Naive thymus-derived CD4-positive, alpha-beta T cell (primary cell): ENCODE measurements around the gene SLC46A1. TPM values are rescaled to one million over a fixed set of nuclear protein-coding genes. Genes with fewer than 3 reads are reported as not detected.
A peak's percentile ranks its signal among the peaks of the same experiment; 100 is the strongest.
"Not testable (repeated sequence)": the region's sequence is repeated elsewhere in the genome, so short reads cannot be mapped to it uniquely, and the experiment has no call there.

Experiments used
- ATAC-seq: fragments of 150-1000 bp; cut with Tn5 transposase; 2 replicates; pipeline ENCODE4 v1.10.0; 2021; ENCODE audit warnings: mild to moderate bottlenecking, moderate library complexity
- CTCF ChIA-PET: fragments of 350-600 bp; sonication (Branson Sonifier 250); formaldehyde crosslinking; loops from one replicate; lab custom pipeline; 2021; ENCODE audit warnings: antibody characterized with exemption; lab: Charles Lee
- POLR2A ChIA-PET: fragments of 350-600 bp; sonication (Branson Sonifier 250); formaldehyde crosslinking; loops from one replicate; lab custom pipeline; 2021; ENCODE audit warnings: antibody characterized with exemption, inconsistent platforms; lab: Charles Lee
- DNase-seq, 9 donors: peaks; one replicate each; pipeline versions ENCODE4 v3.0.0 to v3.0.0-alpha.2; 2020 to 2022; ENCODE audit warnings: mixed read lengths in 1 of 9
- H3K27ac ChIP-seq: one replicate; pipeline ENCODE4 v1.7.0; 2013; ENCODE audit warnings: mild to moderate bottlenecking, low read depth, low read length, moderate library complexity
- H3K27me3 ChIP-seq, 2 donors: one replicate each; pipeline ENCODE4 v1.7.0; 2013; ENCODE audit warnings: low read length in 2 of 2, mild to moderate bottlenecking in 2 of 2, moderate library complexity in 2 of 2; ENCODE audit not compliant: control insufficient read depth in 2 of 2, insufficient read depth in 2 of 2
- H3K36me3 ChIP-seq, 3 experiments: 1 replicate in 2 of 3; 2 replicates in 1 of 3; pipeline ENCODE4 v1.7.0; 2013; ENCODE audit warnings: low read length in 3 of 3, mild to moderate bottlenecking in 3 of 3, moderate library complexity in 1 of 3; ENCODE audit not compliant: insufficient read depth in 3 of 3, control insufficient read depth in 2 of 3
- H3K4me1 ChIP-seq, 2 donors: one replicate each; pipeline ENCODE4 v1.7.0; 2013; ENCODE audit warnings: low read length in 2 of 2, mild to moderate bottlenecking in 2 of 2, moderate library complexity in 1 of 2; ENCODE audit not compliant: control insufficient read depth in 2 of 2, insufficient read depth in 2 of 2
- H3K4me3 ChIP-seq: 2 replicates; pipeline ENCODE4 v1.7.0; 2013; ENCODE audit warnings: mild to moderate bottlenecking, low read length
- H3K9me3 ChIP-seq, 3 experiments: 1 replicate in 2 of 3; 2 replicates in 1 of 3; pipeline ENCODE4 v1.7.0; 2013; ENCODE audit warnings: low read length in 3 of 3; ENCODE audit not compliant: control insufficient read depth in 2 of 3
- H3K27ac Mint-ChIP-seq, 9 donors: one replicate each; pipeline ENCODE4 v1.8.0; 2020 to 2022; ENCODE audit warnings: mixed read lengths in 9 of 9, mild to moderate bottlenecking in 8 of 9, moderate library complexity in 5 of 9, inconsistent platforms in 2 of 9
- H3K27me3 Mint-ChIP-seq, 5 donors: one replicate each; pipeline ENCODE4 v1.8.0; 2021 to 2022; ENCODE audit warnings: mixed read lengths in 5 of 5, mild to moderate bottlenecking in 1 of 5
- H3K36me3 Mint-ChIP-seq, 5 donors: one replicate each; pipeline ENCODE4 v1.8.0; 2020 to 2022; ENCODE audit warnings: mixed read lengths in 5 of 5, mild to moderate bottlenecking in 3 of 5, inconsistent platforms in 1 of 5
- H3K4me1 Mint-ChIP-seq, 7 donors: one replicate each; pipeline ENCODE4 v1.8.0; 2020 to 2022; ENCODE audit warnings: mixed read lengths in 7 of 7, mild to moderate bottlenecking in 3 of 7, inconsistent platforms in 1 of 7
- H3K4me3 Mint-ChIP-seq, 10 donors: one replicate each; pipeline ENCODE4 v1.8.0; 2020 to 2022; ENCODE audit warnings: mild to moderate bottlenecking in 10 of 10, mixed read lengths in 10 of 10, moderate library complexity in 6 of 10, inconsistent platforms in 2 of 10
- H3K9me3 Mint-ChIP-seq, 11 donors: one replicate each; pipeline ENCODE4 v1.8.0; 2020 to 2022; ENCODE audit warnings: mixed read lengths in 11 of 11, mild to moderate bottlenecking in 4 of 11, inconsistent platforms in 1 of 11, moderate library complexity in 1 of 11
- intact Hi-C, 2 donors: fragments of 100-400 bp; cut with micrococcal nuclease; formaldehyde crosslinking; loops; one replicate each; pipeline ENCODE4 v1.15.1; 2023
- polyA plus RNA-seq, 2 donors: library from polyadenylated mRNA; unstranded; fragments of 300-500 nt; fragmentation: Illumina TruSeq; gene quantifications; one replicate each; pipeline ENCODE4 v1.2.3, GENCODE V29; 2021
- total RNA-seq, 6 experiments: library from RNA in 5 of 6; stranded (reverse) in 5 of 6; gene quantifications; 1 replicate in 5 of 6; 2 replicates in 1 of 6; pipeline ENCODE4 v1.2.3 and lab custom pipeline; 2021 to 2026

SLC46A1 gene
- total RNA-seq (1 to 10 TPM; 1.9 to 5.1 (median 3.6) TPM), polyA plus RNA-seq (1 to 10 TPM; 1.8 to 3.3 TPM), total RNA-seq (lab: John Stamatoyannopoulos, UW) (6.2 reads per million, percentile 27 among the genes with 10 or more reads in this experiment)

DNA sequence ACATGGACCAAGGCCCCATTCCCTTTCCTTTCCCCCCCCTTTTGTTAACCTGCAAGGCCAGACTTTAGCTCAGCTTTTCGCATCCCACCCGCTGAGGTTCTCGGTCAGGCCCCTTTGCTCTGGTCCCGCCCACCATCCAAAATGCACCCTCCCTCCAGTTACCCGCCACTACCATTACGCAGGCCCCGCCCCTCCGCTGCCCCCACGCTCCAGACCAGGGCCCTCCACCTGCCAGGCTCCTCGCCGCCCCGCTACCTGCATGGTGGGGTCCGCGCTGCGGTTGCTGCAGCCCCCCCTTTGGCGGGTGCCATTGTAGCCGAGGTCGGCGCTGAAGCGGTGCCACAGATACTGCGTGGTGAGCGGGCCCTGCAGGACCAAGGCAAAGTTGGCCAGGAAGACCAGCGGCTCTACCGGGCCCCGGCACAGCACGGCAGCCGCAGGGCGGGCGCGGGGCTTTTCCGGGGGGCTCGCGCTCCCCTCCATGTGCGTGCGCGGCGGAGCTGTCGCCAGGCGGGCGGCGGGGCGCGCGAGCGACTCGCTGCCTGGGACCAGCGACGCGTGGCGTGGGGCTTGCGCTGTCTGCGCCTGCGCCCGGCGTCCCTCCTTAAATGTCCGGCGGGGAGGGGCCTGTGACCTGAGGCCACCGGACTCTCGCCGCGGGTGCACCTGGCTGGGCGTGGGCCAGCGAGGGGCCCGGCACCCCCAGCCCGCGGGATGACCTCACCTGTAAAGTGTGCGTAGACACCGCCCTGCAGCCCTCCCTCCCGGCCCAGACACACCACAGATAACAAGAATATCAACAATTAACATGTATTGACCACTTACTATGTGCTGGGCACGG lies at the start of gene SLC46A1:
Gene SLC46A1, minus strand, starts transcription at position 581 of the 841 bp plus-strand sequence. Its CDS starts 98 bp downstream, at position 483.
- Mint-ChIP-seq H3K27me3 (peaks cover 0 to 24% (median 8%) of the 10 kb centered on the region in 5 donors), H3K4me1 (peaks cover 4 to 18% (median 13%) of the 10 kb centered on the region in 7 donors), H3K27ac (peak within 1 kb of the TSS in 5 of 9 donors; percentile 48 to 81 (median 68)), H3K36me3 (no peaks in the 10 kb centered on the region), H3K4me3 (peak within 1 kb of the TSS; percentile 80 to 88 (median 83)), H3K9me3 (no peaks in the 10 kb centered on the region)
- peak; percentile 70 for ATAC-seq
- peak in 7 of 9 donors; percentile 21 to 69 (median 30) for DNase-seq
- H3K9me3 ChIP-seq, result no peaks in the 10 kb centered on the region
- H3K27me3 ChIP-seq, result no peaks in the 10 kb centered on the region
- H3K4me3 ChIP-seq, result peak within 1 kb of the TSS; percentile 27
- peaks cover 0 to 9% of the 10 kb centered on the region in 2 donors for H3K4me1 ChIP-seq
- ChIA-PET POLR2A (interaction anchor here (1.1 kb wide), 1 partner anchor 48 kb away, joined by 5 read pairs; no protein-coding TSS in a partner anchor), CTCF (interaction anchor here (4.0 kb wide), 1 partner anchor 11 kb away, joined by 15 read pairs; no protein-coding TSS in a partner anchor)
- intact Hi-C loops, result loop anchor here in 1 of 2 donors (5.0 kb wide), 1 partner anchor 34 kb away; the partner anchor contains the start of genes SARM1 and VTN
- H3K36me3 ChIP-seq, result no peaks in the 10 kb centered on the region
- H3K27ac ChIP-seq, result peak within 1 kb of the TSS; percentile 52

DNA sequence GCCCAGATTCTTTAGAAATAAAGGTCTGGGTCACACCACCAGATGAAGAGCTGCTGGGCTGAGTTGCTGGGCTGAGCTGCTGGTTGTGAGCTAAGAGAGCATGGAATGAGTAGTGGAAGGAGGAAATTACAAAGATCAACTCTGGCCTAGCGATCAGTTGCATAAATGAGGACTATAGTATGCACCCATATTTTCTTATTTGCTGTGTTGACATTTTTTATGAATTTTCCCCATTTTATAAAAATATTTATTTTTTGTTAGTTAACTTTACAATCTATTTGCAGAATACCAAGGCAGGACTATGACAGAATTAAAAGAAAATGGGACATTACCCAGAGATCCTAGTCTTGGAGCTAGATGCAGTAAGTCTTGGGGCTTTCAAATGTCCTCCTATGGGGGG lies 43.8 kb upstream of the SLC46A1 start:
- Histone ChIP-seq H3K36me3 (no peaks in the 10 kb centered on the region), H3K27ac (no peak overlapping the region), H3K9me3 (no peaks in the 10 kb centered on the region), H3K27me3 (no peaks in the 10 kb centered on the region), H3K4me1 (no peaks in the 10 kb centered on the region), H3K4me3 (no peak overlapping the region)
- H3K9me3 Mint-ChIP-seq, result peaks cover 0 to 9% (median 0%) of the 10 kb centered on the region in 11 donors
- ATAC-seq (no peak), DNase-seq (no peak)
- POLR2A ChIA-PET, result no interaction called here
- H3K27me3 Mint-ChIP-seq, result peaks cover 0 to 44% (median 7%) of the 10 kb centered on the region in 5 donors
- intact Hi-C loops, result no loop called here
- peaks cover 0 to 2% (median 0%) of the 10 kb centered on the region in 7 donors for H3K4me1 Mint-ChIP-seq
- H3K36me3 Mint-ChIP-seq, result peaks cover 0 to 6% (median 0%) of the 10 kb centered on the region in 5 donors
- H3K4me3 Mint-ChIP-seq, result no peak overlapping the region
- CTCF ChIA-PET, result interaction anchor here (0.6 kb wide), 1 partner anchor 10 kb away, joined by 6 read pairs; no protein-coding TSS in a partner anchor
- no peak overlapping the region for H3K27ac Mint-ChIP-seq

DNA sequence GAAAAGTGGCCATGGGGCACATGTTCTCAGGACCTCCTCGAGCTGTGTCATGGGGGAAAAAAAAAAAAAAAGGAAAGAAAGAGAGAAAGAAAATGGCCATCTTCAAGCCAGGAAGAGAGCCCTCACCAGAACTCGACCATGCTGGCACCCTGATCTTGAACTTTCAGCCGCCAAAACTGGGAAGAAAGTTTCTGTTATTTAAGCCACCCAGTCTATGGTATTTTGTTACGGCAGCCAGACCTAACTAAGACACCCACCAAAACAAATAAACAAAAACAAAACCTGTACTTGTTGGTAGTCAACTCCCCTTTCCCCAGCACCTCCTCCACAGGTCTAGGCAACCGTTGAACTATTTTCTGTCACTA lies 41.4 kb upstream of the SLC46A1 start:
- intact Hi-C loops, result no loop called here
- peaks cover 0 to 7% (median 0%) of the 10 kb centered on the region in 11 donors for H3K9me3 Mint-ChIP-seq
- Histone ChIP-seq H3K27me3 (no peaks in the 10 kb centered on the region), H3K4me1 (no peaks in the 10 kb centered on the region), H3K36me3 (no peaks in the 10 kb centered on the region), H3K27ac (no peak overlapping the region), H3K9me3 (no peaks in the 10 kb centered on the region), H3K4me3 (no peak overlapping the region)
- H3K27me3 Mint-ChIP-seq, result peaks cover under 1 to 38% (median 5%) of the 10 kb centered on the region in 5 donors
- H3K4me3 Mint-ChIP-seq, result no peak overlapping the region
- CTCF ChIA-PET, result no interaction called here
- peaks cover 0 to 6% (median 0%) of the 10 kb centered on the region in 5 donors for H3K36me3 Mint-ChIP-seq
- ATAC-seq (no peak), DNase-seq (no peak)
- H3K4me1 Mint-ChIP-seq, result peaks cover 0 to 2% (median 0%) of the 10 kb centered on the region in 7 donors
- POLR2A ChIA-PET, result no interaction called here
- no peak overlapping the region for H3K27ac Mint-ChIP-seq

DNA sequence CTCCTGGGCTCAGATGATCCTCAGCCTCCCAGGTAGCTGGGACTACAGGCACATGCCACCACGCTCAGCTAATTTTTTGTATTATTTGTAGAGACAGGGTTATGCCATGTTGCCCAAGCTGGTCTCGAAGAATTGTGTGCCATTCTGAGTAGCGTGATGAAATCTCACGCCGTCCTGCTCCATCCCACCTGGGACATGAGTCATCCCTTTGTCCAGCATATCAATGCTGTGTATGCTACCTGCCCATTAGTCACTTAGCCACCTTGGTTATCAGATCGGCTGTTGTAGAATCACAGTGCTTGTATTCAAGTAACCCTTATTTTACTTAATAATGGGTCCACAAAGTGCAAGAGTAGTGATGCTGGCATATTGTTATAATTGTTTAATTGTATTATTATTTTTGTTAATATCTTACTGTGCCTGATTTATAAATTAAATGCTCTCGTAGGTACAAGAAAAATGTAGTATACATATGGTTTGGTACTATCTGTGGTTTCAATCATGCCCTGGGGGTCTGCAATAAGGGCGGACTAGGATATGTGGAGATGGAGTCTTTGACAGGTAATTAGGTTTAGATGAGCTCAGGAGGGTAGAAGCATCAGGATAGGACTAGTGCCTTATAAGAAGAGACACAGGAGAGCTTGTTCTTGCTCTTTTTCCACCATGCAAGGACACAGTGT lies 40.8 kb upstream of the SLC46A1 start:
- no peak overlapping the region for H3K27ac Mint-ChIP-seq
- peaks cover 2 to 41% (median 6%) of the 10 kb centered on the region in 5 donors for H3K27me3 Mint-ChIP-seq
- H3K9me3 ChIP-seq, result no peaks in the 10 kb centered on the region
- no peaks in the 10 kb centered on the region for H3K27me3 ChIP-seq
- DNase-seq (no peak), ATAC-seq (no peak)
- peaks cover 0 to 12% (median 1%) of the 10 kb centered on the region in 11 donors for H3K9me3 Mint-ChIP-seq
- H3K4me3 ChIP-seq, result no peak overlapping the region
- ChIA-PET POLR2A (no interaction called here), CTCF (no interaction called here)
- no peak overlapping the region for H3K4me3 Mint-ChIP-seq
- H3K36me3 ChIP-seq, result no peaks in the 10 kb centered on the region
- H3K36me3 Mint-ChIP-seq, result peaks cover 0 to 6% (median 0%) of the 10 kb centered on the region in 5 donors
- peaks cover 0 to 2% (median 0%) of the 10 kb centered on the region in 7 donors for H3K4me1 Mint-ChIP-seq
- H3K4me1 ChIP-seq, result no peaks in the 10 kb centered on the region
- no peak overlapping the region for H3K27ac ChIP-seq
- intact Hi-C loops, result no loop called here

DNA sequence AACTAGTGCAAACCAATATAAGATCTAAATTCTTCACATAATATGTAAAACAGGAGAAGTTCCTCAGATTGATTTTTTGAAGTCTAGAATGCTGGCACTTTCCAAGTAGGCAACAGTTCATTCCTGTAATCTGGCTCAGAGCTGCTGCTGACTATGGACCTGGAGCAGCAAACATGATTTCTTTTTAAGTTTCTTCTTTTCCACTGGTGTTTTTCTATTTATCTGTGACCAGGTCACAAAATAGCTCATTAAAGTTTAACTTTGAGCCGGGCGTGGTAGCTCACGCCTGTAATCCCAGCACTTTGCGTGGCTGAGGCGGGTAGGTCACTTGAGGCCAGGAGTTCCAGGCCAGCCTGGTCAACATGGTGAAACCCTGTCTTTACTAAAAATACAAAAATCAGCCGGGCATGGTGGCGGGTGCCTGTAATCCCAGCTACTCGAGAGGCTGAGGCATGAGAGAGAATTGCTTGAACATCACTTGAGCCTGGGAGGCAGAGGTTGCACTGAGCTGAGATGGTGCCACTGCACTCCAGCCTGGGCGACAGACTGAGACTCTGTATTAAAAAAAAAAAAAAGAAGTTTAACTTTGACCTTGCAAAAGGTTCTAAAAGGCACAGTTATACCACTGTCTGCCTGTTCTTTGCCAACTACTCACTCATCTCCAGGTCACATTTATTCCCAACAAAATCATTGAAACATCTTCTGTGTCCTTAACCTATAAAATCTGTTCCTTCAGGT lies 38.1 kb upstream of the SLC46A1 start:
- no peak overlapping the region for H3K27ac Mint-ChIP-seq
- intact Hi-C loops, result no loop called here
- H3K4me1 ChIP-seq, result no peaks in the 10 kb centered on the region
- ATAC-seq (no peak), DNase-seq (no peak)
- H3K4me3 ChIP-seq, result no peak overlapping the region
- peaks cover 0 to 3% (median 0%) of the 10 kb centered on the region in 5 donors for H3K36me3 Mint-ChIP-seq
- H3K9me3 Mint-ChIP-seq, result peaks cover 0 to 12% (median 0%) of the 10 kb centered on the region in 11 donors
- H3K4me3 Mint-ChIP-seq, result no peak overlapping the region
- no peaks in the 10 kb centered on the region for H3K27me3 ChIP-seq
- H3K27ac ChIP-seq, result no peak overlapping the region
- peaks cover 9 to 25% (median 12%) of the 10 kb centered on the region in 5 donors for H3K27me3 Mint-ChIP-seq
- CTCF ChIA-PET, result no interaction called here
- H3K36me3 ChIP-seq, result no peaks in the 10 kb centered on the region
- no peaks in the 10 kb centered on the region for H3K9me3 ChIP-seq
- POLR2A ChIA-PET, result no interaction called here
- peaks cover 0 to 1% (median 0%) of the 10 kb centered on the region in 7 donors for H3K4me1 Mint-ChIP-seq

DNA sequence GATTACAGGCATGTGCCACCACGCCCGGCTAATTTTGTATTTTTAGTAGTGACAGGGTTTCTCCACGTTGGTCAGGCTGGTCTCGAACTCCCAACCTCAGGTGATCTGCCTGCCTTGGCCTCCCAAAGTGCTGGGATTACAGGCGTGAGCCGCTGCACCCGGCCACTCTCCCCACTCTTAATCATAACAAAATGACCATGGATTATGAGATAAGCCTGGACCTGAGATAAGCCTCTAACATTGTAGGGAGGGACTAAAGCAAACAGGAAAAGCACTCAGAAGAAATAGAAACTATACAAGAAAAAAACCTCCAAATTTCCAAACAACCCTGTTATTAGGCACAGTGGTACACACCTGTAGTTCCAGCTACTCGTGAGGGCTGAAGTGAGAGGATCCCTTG lies 28.3 kb upstream of the SLC46A1 start:
- H3K27ac ChIP-seq, POLR2A ChIA-PET, H3K36me3 ChIP-seq, ATAC-seq, H3K4me3 ChIP-seq, H3K36me3 Mint-ChIP-seq, DNase-seq, H3K4me1 Mint-ChIP-seq, H3K27ac Mint-ChIP-seq, H3K4me1 ChIP-seq, H3K9me3 Mint-ChIP-seq, H3K9me3 ChIP-seq, intact Hi-C loops, H3K4me3 Mint-ChIP-seq, CTCF ChIA-PET, H3K27me3 ChIP-seq: not testable (repeated sequence)
- H3K27me3 Mint-ChIP-seq, result peaks cover 8 to 38% (median 10%) of the 10 kb centered on the region in 5 donors
